A204.1 (cell line): ENCODE data around the gene NDUFS2.

Experiments used
- FAIRE-seq: peaks from 2 replicates; lab custom pipeline; 2012; peaks lifted over from hg19 to GRCh38; lab: Jason Lieb, UNC

Gene NDUFS2

GRCh38 chr1:161172776-161173376, 29.3 kb upstream of the NDUFS2 start:
- no peak for FAIRE-seq

- FAIRE-seq: no peak
Observed at GRCh38 chr1:161173711-161174110, 28.5 kb upstream of the NDUFS2 start.

DNA sequence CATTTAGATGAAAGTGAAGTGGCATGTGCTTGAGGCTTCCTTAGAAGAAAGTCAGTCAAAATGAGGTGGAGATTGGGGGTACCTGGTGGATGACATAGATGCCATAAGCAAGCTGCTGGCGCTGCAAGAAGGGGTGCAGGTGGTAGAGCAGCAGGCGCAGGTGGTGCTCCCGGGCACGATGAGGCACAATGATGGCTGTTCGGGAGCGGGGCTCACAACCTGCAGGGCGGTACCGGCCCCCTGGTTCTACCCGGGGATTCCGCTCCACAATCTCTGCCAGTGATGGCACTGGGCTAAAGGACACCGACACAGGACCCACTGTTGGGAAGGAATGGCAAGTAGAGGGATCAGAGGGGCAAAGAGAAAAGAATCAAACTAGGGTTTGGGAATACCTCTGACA, 27.3 kb upstream of the NDUFS2 start:
- FAIRE-seq: no peak

DNA sequence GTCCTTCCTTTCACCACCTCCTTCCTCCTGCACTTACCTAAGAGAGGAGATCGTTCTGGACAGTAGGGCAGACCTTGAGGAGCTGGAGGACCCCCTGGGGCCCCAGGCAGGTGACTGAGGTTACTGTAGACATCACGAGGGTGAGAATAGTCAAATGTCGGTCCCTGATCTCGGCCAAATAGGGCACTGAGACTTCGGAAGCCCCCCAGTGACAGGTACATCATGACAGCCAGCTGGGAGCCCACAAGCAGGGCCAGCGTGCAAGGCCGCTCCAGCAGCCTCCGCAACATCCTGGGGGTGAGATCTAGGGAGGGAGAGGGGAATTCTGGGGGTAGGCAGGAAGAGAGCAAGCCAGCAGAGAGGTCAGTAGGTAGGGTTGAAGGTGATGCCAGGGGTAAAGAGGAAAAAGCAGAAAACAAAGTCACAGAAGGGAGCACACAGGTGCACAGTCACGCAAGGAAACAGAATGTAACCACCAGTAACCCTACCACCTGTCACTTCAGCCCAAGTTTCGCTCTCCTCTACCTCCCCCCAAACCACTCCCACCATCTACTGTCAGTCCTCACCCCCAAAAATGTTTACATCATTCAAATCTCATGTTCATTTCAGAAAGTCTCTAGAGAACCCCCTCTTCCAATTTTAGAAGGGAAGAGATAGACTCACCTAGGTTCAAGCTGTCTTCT, 26.3 kb upstream of the NDUFS2 start:
- FAIRE-seq: no peak

- no peak for FAIRE-seq
Observed at GRCh38 chr1:161176468-161177111, 25.6 kb upstream of the NDUFS2 start.

DNA sequence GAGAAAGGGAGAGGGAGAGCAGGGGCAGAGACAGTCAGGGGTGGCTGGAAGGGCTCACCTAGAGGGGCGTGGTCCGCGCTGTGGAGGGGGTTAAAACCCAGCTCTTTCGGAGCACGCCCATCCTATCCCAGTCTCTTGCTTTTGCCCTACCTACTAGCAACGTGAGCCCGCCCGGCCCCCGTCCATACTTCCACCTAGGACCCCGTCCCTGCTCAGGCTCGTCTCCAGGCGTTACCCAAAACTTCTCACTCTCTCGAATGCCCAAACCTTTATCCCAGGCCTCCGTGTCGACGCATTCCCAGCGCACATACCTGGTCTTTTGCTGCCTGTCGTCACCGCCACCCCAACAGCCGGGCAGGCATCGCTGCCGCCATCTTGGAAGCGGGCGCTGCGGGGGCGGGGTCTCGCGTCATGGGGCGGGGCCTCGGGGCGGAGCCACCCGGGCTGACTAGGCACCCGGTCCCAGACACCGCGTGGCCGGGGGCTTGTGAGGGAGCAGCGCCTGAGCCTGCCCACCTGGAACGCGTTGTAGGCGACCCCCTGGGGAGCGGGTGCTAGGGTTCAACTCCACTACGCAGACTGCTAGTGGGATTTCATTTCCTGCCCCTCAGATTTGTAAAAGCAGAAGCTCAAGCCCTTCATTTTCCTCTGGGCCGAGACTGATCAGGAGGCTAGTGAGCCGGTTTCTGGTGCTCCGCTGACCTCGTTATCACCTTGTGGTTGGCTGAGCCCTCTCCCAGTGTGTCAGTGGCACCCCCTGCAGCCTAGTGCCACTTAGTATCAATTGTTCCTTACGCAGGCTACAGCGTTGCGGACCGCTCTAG, 24.8 kb upstream of the NDUFS2 start, which contains the start of gene B4GALT3:
TSS of gene B4GALT3 (minus strand) at position 396 of the 824 bp plus-strand sequence. CDS start 1,447 bp downstream, outside the sequence.
- FAIRE-seq: no peak

DNA sequence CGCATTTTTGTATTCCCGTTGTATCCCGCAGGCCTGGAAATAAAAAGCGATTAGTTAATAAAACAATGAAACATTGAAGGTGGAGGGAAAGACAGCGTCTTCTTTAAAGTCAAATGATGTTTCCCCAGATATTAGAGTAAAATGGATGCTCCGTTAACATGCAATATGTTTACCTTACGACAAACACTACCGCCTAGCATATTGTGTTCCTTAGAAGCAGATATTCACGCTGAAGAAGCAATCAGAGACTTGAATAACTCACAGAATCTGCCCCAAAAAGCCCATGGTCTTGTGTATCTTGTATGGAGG, 24.3 kb upstream of the NDUFS2 start:
- no peak for FAIRE-seq

DNA sequence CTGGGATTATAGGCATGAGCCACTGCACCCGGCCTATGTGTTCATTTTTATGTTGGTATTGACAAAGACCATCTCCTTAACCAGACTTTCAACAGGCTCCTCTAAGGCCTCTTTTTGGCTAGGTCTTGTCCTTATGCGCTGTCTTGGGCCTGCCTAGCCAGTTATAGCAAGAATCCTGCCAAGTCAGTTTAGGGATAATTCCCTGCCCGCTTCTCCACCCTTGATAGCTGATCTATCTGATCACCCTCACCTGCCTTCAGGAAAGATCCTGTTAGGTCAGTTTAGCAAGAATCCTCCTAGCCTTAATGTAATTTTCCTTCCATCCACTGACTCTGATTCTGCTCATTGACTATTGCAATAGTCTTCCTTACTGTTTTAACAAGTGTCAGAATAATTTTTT, 22.5 kb upstream of the NDUFS2 start:
- FAIRE-seq: no peak

DNA sequence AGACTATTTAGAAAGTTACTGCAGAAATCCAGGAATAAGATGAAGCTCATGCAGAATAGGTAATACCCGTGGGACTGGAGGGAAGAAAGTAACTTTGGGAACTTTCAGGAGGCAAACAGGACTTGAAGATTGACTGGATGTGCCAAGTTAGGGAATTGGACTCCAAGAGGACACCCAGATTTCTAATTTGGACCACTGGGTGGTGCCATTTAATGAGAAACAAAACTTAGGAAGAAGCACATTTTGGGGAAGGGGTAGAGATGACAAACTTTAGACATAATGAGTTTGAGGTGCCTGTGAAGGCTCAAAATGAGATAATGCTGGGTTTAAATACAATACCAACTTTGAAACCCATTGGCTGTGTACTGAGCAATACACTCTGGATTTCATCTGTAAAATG, 21.5 kb upstream of the NDUFS2 start:
- no peak for FAIRE-seq

DNA sequence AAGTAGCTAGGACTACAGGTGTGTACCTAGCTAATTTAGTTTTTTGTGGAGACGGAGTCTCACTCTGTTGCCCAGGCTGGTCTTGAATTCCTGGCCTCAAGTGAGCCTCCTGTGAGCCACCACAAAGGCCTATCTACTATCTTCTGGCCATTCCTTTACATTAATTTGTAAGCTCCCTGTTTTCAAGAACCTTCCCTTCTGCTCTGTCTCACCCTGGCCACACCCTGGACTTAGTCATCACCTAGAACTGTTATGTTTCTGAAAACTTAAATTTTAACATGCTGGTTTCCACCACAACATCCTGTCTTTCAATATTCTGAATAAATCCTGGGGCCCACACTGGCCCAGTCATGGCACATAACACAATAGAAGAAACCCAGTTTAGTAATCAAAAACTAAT, 20.0 kb upstream of the NDUFS2 start:
- no peak for FAIRE-seq

- FAIRE-seq: no peak
Observed at GRCh38 chr1:161185282-161185682, 16.9 kb upstream of the NDUFS2 start.

DNA sequence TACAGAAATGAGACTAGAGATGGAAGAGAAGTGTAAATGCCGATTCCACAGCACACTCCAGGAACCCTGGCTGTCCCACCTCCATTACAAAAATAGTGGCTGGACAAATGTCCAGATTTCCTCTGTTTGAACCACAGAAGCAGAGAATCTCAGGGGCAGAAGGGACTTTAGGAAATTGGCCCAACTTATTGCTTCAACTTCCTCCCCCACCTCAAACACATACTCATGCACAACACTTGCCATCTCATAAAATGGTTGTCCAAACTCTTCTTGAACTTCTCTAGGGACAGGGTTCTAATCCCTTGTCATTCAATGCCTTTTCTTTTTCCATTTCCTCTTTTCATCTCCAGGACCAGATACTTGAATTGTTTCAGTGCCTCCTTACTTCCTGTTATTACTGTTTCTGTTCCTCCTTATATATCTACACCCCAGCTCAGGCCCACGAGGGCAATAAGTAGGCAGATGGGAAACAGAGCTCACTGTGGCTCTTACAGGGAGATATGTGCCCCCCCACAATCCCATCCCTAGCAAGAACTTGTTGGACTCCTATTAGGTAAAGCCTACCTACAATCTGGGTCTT, 16.3 kb upstream of the NDUFS2 start:
- FAIRE-seq: no peak

- FAIRE-seq: no peak
Observed at GRCh38 chr1:161187311-161187710, 14.9 kb upstream of the NDUFS2 start.

- FAIRE-seq: no peak
Observed at GRCh38 chr1:161188381-161188780, 13.8 kb upstream of the NDUFS2 start.

DNA sequence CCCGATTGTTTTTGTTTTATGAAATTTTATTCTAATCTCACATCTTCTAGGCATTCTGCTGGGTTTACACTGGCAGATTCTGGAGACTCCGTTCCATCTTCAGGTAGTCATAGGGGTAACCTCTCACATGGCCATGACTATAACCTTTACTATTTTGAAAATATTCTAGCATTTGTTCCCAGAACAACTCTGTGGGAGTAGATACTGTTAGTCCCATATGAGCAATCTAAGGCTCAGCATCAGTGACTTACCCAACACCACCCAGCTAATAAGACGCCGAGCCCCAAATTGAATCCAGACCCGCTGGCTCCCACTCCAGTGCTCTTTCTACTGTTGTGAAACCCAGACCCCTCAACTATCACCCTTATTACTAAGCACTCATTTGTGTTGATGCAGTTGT, 13.1 kb upstream of the NDUFS2 start:
- no peak for FAIRE-seq

DNA sequence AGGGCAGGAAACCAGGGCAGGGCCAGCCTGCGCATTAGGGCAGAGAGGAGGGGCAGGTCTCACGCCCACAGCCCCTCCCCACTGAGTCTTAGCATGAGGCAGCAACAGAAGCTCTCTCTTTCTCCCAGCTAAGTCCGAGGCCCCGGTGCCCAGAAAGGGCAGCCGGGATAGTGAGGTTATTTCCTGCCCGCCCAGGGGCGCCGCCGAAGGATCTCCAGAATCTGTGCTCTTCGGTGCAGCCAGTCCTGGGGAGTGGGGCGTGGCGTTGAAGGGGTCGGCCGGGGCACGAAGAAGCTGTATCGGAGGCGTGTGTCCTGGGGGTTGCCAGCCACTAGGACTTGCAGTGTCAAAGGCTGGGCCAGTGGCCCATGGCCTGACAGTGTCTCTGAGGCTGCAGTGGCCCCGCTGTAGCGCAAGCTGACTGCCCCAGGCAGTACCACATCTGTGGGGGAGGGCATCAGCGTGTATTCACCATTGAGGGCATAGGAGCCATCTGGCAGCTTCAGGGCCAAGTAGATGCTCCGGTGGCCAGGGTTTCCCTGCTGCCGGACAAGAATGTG, 11.1 kb upstream of the NDUFS2 start:
- no peak for FAIRE-seq

DNA sequence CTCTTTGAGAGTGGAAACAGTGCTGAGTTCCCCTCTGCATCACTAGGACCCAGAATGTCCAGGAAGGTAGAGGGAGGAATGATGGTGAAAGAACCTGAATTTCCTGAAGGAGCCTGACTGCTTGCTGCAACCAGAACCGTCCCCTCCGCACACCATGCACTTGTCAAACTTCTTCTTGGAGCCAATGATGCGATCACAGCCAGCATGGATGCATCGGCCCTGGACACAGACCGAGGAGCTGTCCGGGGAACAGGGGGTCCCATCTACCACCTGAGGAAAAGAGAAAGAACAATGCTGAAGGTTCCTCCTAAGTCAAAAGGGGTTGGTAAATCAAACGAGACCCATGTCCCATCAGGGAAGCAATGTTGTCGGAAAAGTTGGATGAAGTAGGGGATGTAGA, 10.2 kb upstream of the NDUFS2 start:
- no peak for FAIRE-seq

DNA sequence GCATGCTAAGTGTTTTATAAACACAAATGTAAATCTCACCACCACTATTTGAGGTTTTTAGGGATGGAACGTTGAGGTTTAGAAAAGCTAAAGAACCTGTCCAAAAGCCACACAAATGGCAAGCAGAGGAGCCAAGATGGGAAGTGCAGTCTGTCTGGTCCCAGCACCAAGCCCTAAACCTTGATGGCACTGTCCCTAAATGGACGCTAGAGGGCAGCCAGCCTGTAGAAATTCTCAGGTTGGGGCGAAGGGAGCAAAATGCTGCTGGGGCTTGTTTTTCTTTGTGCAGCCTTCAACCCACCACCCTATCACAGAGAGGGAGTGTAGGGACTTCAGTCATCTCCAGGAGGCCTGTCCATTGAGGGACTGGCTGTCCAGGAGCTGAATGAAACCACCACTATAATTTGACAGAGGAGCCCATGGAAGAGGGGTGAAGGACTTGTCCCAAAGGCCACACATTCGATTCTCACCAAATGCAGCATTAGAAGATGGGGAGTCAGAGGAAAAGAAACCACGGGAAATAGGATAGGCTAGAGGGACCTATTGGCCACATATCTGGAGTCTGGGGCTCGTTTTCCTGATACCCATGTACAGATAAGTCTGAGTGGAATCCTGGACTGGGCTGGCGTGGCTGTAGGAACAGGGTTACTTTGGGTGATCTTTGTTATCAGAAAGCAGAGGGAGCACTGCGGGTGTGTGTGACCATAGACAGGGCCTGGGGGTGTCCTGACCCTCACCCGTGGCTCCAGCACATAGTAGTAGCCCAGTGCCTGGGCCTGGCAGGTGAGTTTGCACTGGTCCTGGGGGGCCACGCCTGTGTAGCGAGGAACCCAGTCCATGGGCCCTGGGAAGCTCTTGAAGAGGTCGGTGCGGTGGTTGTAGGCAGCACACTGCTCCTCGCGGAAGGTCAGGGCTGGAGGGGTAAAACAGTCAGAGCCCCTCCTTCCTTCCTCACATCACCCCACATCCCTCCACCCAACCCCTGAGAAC, 9.4 kb upstream of the NDUFS2 start:
- FAIRE-seq: no peak

GRCh38 chr1:161193561-161194235, 8.5 kb upstream of the NDUFS2 start:
- no peak for FAIRE-seq

- no peak for FAIRE-seq
Observed at GRCh38 chr1:161195171-161195570, 7.0 kb upstream of the NDUFS2 start.

DNA sequence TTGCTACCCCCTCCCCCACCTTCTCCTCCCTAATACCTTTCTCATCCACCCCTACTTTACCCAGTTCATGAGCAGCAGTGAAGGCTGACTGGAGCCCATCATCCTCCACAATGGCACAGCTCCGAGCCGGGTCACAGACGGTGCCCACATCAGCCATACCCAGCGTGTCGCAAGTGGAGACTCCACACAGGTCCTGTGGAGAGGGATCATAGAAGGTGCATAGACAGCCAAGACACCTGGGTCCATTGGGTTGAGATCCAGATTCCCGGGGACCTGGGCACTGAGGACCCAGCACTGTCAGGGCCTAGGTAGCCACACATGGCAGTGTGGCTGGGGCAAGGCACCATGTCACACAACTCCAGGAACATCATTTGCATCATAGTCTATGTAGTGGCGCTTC, 6.1 kb upstream of the NDUFS2 start:
- FAIRE-seq: no peak
